ENCODE results near the gene FUT8. TPM values are rescaled to one million over a fixed set of nuclear protein-coding genes. Genes with fewer than 3 reads are reported as not detected.

The FUT8 gene
- total and polyA plus RNA-seq, 2 of the 8 experiments (the other 6 are each of a cell fraction or from before 2014, with no cell fraction given), result 10.5 to 25.1 TPM

- DNase-seq (ENCODE audit: low read depth in 1 of 2, low spot score in 2 of 2), result no peak
These were observed 57.4 kb downstream of the FUT8 start for GRCh38 chr14:65469903-65470302.

More at GRCh38 chr14:65469903-65470302, 57.4 kb downstream of the FUT8 start:
- no peak overlapping the region for H4K5ac ChIP-seq (ENCODE audit: insufficient read length, low read depth, low read length)
- H3K4me1 ChIP-seq (replicated peaks in 1 of 4; ENCODE audit: control insufficient read depth in 3 of 4, insufficient read depth in 4 of 4, low read length in 3 of 4), result peaks cover 4 to 18% (median 8%) of the 10 kb centered on the region in 4 experiments; a peak in 5 of 7 replicates
- 0 out of 2 replicates have a peak overlapping the region, but pooled peaks have one; percentile 56 for H2BK20ac ChIP-seq (ENCODE audit: low read length)
- H4K20me1 ChIP-seq (replicated peaks in 1 of 2; ENCODE audit: control insufficient read depth in 1 of 2, insufficient read depth in 2 of 2, low read length in 2 of 2), result peaks cover 0 to 3% of the 10 kb centered on the region in 2 experiments
- peak overlapping the region; percentile 60; the same call in 1 of the 2 replicates for H3K18ac ChIP-seq (ENCODE audit: extremely low read depth, low read length)
- no peak overlapping the region for H2BK120ac ChIP-seq (replicated peaks; ENCODE audit: low read depth, low read length)
- no peak overlapping the region for H2BK12ac ChIP-seq (ENCODE audit: low read depth, low read length)
- H3K79me1 ChIP-seq (ENCODE audit: low read depth, low read length), result no peaks in the 10 kb centered on the region
- H3K4me3 ChIP-seq (ENCODE audit: extremely low read depth in 1 of 4, insufficient read depth in 2 of 4, low read depth in 3 of 4, low read length in 4 of 4), result no peak overlapping the region
- H3K9ac ChIP-seq (replicated peaks in 1 of 4; ENCODE audit: extremely low read depth in 1 of 4, low read depth in 3 of 4, low read length in 3 of 4), result no peak overlapping the region
- no peak overlapping the region for H3K56ac ChIP-seq (replicated peaks; ENCODE audit: insufficient read length, low read depth, low read length)
- H2BK15ac ChIP-seq (ENCODE audit: low read length), result no peak overlapping the region
- peak overlapping the region; percentile 88; the same call in 1 of the 2 replicates for H2AK5ac ChIP-seq (ENCODE audit: low read depth, low read length)
- no peaks in the 10 kb centered on the region for H3K23me2 ChIP-seq (ENCODE audit: low read depth, low read length)
- ChIA-PET POLR2A (ENCODE audit: partially characterized antibody) (interaction anchor here (1.2 kb wide), 1 partner anchor 10 kb away, joined by 3 read pairs; no protein-coding TSS in a partner anchor), CTCF (ENCODE audit: partially characterized antibody) (no interaction called here)
- no peak overlapping the region for H3K4me2 ChIP-seq (ENCODE audit: insufficient read depth in 1 of 2, low read depth in 2 of 2, low read length in 2 of 2)
- no peak overlapping the region for H4K91ac ChIP-seq (replicated peaks; ENCODE audit: insufficient read length, low read length)
- no peak for TF ChIP-seq BRCA1 (IDR thresholded peaks at IDR 0.05; ENCODE audit: low read depth, low read length)
- 0 out of 2 replicates have a peak, but pooled peaks have one; percentile 71 for TF ChIP-seq POU5F1 (IDR thresholded peaks at IDR 0.05; ENCODE audit: low read depth, low read length)
- no peaks in the 10 kb centered on the region for H3K27me3 ChIP-seq (replicated peaks in 1 of 4; ENCODE audit: control insufficient read depth in 3 of 4, extremely low read depth in 1 of 4, insufficient read depth in 3 of 4, low read length in 3 of 4)
- H3K27ac ChIP-seq (ENCODE audit: low read depth, low read length), result 0 out of 2 replicates have a peak overlapping the region, but pooled peaks have one; percentile 15
- 76% methylated on average over 11 of the region's 11 CpGs; no CpG with 5 or more reads in 1 of the 2 experiments for WGBS, 2 experiments (ENCODE audit: extremely low coverage in 1 of 2, insufficient coverage in 1 of 2, insufficient read length in 1 of 2, insufficient replicate concordance in 2 of 2, low coverage in 1 of 2, low lambda C conversion rate in 2 of 2, missing lambda C conversion rate in 1 of 2)
- no peak overlapping the region for H2AFZ ChIP-seq (ENCODE audit: low read length)
- H3K14ac ChIP-seq (ENCODE audit: insufficient read length), result no peak overlapping the region
- peak overlapping the region; percentile 66 for H2BK5ac ChIP-seq (ENCODE audit: low read depth, low read length)
- H3K4ac ChIP-seq (replicated peaks; ENCODE audit: insufficient read length, low read depth, low read length), result no peak overlapping the region
- no peak for FAIRE-seq
- no peaks in the 10 kb centered on the region for H3K9me3 ChIP-seq (ENCODE audit: insufficient read depth in 2 of 2, low read depth in 1 of 2, low read length in 1 of 2)
- H3K23ac ChIP-seq (ENCODE audit: insufficient read length), result no peak overlapping the region
- H3K79me2 ChIP-seq (ENCODE audit: control insufficient read depth in 1 of 2, insufficient read depth in 2 of 2, low read length in 2 of 2), result no peaks in the 10 kb centered on the region; a peak in 1 of 4 replicates
- no peaks in the 10 kb centered on the region for H3K36me3 ChIP-seq (ENCODE audit: control insufficient read depth in 2 of 4, insufficient read depth in 4 of 4, low read length in 3 of 4)
- H4K8ac ChIP-seq (ENCODE audit: extremely low read depth, insufficient read depth, low read length), result peak overlapping the region; percentile 43; the same call in 1 of the 2 replicates

Data from H1 (cell line).